HG03520 (cell line): ENCODE results near the gene BTBD10.
A peak's percentile ranks its signal among the peaks of the same experiment; 100 is the strongest.
"Not testable (repeated sequence)": the region's sequence is repeated elsewhere in the genome, so short reads cannot be mapped to it uniquely, and the experiment has no call there.

Experiments
- ATAC-seq: cut with Tn5 transposase; IDR thresholded peaks from one replicate; pipeline ENCODE4 v1.9.1; 2021; ENCODE audit warnings: mild to moderate bottlenecking, moderate library complexity; ENCODE audit not compliant: unreplicated experiment

The BTBD10 gene

DNA sequence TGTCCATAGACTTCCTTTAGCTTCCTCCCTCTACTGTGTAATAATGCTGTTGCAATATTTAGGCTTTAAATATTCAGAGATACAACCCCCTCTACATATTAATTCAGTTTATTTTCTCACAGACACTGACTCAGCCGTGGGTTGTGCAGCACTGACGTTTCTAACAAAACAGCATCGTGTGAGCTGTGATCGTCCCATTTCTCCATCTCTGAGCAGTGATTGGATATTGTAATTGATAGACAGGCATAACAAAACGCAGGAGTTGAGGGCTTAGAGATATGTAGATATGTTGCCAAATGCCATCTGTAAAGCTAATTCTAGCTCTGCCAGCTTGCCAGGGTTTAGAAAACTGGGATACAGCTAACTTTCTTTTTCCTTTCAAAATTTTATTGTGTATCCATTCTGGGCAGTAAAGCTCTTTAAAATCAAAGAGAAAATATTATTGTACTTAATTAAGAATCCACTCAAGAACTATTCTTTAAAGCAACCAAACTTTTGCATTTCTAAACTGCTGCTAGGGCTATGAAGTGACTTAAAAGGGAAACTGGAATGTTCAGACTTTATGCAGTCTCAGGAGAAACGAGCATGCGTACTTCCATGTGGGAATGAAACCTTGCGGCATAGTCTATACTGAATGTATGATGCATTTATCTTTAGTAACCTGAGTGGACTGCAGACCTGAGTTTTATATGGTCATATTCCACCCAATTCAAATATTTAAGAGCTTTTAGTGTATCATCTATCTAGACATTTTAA, 22.7 kb downstream of the BTBD10 start:
- no peak for ATAC-seq

DNA sequence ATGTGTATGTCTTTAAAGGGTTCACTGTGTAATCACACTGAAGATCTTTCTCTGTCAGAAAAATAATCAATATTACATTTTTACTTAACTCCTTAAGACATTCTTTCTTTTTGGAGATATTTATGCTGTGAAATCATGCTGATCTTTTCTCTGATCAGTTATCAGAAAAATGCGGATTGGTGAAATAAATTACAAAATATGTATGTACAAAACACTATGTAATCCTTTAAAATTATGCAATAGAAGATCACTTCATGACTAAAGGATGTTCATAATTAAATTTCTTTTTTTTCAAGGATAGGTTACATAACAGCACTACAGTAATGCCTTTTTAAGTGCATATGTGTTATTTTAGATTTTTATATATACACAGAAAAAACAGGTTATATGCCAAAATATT, 24.7 kb downstream of the BTBD10 start:
- no peak for ATAC-seq

DNA sequence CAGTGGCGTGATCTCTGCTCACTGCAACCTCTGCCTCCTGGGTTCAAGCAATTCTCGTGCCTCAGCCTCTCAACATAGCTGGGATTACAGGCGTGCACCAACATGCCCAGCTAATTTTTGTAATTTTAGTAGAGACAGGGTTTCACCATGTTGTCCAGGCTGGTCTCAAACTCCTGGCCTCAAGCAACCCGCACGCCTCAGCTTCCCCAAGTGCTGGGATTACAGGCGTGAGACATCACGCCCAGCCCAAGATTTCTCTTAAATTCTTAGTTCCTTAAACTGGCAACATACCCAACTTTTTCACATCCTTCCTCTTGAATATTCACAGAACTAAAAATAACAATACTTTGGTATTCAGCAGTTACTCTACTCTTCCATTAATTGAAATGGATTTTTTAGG, 26.2 kb downstream of the BTBD10 start:
- not testable (repeated sequence) for ATAC-seq

DNA sequence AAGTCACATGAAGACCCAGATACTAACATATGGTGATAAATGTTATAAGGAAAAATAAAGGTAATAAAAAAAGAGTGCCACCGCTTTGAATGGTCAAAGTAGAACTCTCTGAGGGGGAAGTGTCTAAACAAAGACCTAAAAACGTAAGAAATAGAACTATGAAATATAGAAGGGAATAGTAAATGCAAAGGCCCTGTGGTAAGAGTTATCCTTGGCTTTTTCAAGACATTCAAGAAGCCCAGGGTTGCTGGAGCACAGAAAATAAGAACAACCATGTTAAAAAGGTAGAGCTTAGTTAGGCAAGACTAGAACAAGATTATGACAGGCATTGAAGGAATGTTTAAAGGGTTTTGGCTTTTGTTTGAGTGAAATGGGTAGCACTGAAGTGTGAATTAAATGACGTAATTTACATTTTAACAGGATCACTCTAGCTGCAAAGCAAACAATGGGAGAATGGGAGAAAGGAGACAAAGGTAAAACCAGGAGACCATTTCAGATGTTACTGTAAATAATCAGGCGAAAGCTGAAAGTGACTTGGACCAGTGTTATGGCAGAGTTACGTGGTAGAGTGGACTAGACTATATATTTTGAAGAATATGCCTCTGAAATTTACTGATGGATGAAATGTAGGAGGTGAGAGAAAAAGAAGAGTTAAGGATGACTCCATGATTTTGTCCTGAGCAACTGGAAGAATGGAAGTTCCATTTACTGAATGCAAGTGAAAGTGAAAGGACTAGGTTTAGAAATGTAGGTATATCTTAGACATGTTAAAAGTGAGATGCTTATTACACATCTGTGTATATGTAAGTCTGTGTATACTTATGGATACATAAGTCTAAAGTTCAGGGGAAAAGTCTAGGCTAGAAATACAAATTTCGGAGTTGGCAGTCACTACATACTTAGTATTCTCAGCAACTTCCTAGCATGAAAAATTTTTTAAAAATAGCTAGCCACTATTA, 28.5 kb downstream of the BTBD10 start:
- no peak for ATAC-seq

DNA sequence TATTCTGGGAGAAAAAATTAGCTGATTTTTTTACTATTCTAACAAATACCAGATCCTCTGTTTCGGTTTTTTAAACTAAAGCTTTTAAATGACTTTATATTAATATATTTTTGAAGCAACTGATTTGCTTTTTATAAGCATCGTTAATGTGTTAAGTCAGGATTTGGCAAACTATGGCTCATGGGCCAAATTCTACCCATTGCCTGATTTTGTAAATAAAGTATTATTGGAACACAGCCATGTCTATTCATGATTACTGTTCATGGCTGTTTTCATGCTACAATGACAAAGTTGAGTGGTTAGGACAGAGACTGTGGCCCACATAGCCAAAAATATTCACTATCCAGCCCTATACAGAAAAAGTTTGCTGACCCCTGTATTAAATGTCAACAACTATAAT, 29.6 kb downstream of the BTBD10 start:
- no peak for ATAC-seq

DNA sequence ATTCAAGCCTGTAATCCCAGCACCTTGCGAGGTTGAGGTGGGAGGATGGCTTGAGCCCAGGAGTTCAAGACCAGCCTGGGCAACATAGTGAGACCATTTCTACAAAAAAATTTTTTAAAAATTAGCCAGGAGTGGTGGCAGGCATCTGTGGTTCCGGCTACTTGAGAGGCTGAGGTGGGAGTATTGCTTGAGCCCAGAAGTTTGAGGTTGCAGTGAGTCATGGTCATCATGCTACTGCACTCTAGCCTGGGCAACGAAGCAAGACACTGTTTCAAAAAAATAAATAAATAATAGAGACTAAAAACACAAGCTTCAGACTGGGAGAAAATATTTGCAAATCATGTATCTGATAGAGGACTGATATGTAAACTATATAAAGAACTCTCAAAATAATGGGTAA, 33.2 kb downstream of the BTBD10 start:
- no peak for ATAC-seq

DNA sequence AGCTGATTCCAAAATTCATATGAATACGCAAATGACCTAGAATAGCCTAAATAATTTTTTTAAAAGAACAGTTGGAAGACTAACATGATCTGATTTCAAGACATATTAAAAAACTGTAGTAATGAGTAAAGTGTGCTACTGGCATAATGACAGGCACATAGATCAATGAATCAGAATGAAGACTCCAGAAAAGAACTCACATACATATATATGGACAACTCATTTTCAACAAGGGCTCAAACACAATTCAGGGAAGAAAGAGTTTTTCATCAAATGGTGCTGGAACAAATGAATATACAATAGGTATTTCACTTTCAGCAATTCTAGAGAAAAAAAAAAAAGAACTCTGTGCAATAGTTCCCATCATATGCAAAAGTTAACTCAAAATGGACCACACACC, 33.7 kb downstream of the BTBD10 start:
- ATAC-seq = no peak

DNA sequence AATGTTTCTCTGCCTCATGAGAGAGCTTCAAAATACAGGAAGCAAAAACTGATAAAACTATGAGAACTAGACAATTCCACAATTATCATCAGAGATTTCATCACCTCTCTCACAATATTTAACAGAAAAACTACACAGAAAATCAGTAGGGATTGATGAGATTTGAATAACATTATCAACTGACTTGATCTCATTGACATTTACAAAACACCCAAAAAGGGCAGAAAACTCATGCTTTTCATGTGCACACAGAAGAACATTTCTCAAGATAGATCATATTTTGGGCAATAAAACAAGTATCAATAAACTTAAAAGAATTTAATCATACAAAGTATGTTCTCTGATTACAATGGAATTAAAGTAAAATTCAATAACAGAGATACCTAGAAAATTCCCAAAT, 35.6 kb downstream of the BTBD10 start:
- no peak for ATAC-seq

DNA sequence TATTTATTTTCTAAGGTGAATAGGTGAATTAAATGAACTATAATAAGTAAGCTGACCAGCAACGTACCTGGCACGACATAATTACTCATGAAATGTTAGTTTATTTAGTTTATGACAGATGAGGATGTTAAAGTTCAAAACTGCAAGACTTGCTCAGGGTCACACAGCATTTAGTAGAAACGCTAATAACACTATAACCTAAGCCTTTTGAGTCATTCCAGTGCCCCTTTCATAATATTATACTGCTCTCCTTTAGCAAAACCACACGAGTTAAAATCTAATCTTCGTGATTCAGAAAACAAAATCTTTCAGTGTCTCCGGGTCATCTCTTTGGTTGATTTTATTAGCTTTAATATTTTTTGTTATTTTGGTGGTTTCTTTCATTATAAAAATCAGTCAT, 39.6 kb downstream of the BTBD10 start:
- ATAC-seq = no peak

DNA sequence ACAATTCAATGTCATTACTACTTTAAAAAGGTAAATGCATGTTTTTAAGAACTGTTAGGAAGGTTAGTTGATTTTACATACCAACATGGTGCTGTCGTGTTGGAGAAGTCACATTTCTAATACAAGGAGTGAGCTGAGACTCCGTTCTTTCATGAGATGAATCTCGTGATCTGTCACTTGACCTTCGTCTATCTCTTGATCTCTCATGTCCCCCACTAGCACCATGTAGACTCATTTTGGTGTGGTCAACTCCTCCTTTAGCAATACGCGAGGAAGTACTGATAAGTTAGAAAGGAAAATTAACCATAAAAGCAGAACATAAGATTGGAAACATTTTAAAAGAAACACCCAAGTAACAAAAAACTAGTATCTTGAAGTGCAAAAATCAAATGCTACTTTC, 41.5 kb downstream of the BTBD10 start:
- no peak for ATAC-seq

DNA sequence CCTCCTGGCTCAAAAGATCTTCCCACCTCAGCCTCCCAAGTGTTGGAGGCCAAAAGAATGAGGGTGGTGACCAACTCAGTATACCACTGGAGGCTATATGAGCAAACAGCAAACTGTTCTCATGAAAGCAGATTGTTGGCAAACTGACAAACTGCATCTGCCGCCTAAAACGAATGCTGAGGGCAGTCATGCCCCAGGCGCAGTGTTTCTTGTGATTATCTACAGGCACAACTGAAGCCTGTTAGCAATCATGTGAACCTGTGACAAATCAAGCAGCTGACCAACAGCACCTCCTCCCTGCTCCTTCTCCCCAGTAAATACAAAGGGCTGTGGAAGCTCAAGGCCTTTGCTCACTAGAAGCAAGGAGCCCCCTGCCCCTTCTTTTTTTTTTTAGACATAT, 47.8 kb downstream of the BTBD10 start:
- no peak for ATAC-seq

DNA sequence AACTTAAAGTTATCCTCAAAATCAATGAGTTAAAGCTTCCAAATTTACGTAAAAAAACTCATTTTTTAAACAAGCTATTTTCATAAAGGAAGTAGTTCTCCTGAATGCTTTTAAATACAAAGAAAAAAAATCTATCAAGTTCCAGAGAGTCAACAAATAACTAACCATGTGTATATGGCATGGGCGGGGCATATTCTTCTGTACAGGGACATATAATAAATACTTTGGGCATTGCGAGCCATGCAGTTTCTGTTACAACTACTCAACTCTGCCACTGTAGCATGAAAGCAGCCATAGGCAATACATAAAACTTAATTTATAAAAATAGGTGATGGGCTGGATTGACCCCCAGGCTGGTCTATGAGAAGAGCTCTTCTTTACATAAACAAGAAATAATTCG, 57.8 kb downstream of the BTBD10 start:
- ATAC-seq = no peak

DNA sequence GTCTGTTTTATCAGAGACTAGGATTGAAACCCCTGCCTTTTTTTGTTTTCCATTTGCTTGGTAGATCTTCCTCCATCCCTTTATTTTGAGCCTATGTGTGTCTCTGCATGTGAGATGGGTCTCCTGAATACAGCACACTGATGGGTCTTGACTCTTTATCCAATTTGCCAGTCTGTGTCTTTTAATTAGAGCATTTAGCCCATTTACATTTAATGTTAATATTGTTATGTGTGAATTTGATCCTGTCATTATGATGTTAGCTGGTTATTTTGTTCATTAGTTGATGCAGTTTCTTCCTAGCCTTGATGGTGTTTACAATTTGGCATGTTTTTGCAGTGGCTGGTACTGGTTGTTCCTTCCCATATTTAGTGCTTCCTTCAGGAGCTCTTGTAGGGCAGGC, 64.7 kb downstream of the BTBD10 start:
- ATAC-seq = not testable (repeated sequence)

DNA sequence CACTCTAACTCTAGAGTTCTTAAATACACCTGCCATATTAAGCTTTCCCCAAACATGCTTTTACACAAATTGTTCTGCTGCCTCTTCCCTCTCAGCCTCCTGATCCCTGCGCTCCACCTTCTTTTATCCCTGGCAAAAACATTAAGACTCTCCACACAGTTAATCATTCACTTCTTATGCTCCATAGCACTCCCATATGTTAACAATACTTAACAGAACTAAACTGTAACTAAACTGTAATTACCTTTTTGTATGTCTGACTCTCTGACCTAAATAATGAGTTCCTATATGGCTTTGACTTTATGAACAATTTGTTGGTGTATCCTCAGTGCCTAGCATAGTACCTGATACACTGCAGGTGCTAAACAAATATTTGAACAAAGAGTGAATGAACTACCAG, 71.8 kb downstream of the BTBD10 start:
- no peak for ATAC-seq

DNA sequence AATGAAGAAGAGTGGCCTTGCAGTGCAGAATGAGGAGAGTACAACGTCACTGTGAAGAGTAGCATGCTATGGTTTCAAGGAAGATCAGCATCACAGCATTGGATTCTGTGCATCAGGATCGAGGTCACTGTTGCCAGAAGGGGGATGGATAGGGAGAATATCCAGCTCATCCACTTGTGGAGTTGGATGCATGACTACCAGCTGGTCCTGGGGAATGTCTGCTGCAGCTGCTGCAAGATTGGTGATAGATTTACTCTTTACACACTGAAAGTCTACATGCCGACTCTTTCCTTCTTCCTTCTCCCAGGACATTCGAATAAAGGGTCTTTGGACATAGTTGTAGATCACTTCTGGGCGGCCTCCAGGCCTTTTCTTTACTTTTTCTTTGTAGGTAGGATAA, 74.3 kb downstream of the BTBD10 start:
- ATAC-seq = no peak

DNA sequence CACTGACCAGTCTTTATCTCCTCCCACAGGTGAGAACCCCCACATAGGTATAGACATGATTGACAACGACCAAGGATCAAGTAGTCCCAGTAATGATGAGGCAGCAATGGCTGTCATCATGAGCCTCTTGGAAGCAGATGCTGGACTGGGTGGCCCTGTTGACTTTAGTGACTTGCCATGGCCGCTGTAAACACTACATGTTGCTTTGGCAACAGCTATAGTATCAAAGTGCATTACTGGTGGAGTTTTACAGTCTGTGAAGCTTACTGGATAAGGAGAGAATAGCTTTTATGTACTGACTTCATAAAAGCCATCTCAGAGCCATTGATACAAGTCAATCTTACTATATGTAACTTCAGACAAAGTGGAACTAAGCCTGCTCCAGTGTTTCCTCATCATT, 76.5 kb downstream of the BTBD10 start:
- ATAC-seq = no peak

DNA sequence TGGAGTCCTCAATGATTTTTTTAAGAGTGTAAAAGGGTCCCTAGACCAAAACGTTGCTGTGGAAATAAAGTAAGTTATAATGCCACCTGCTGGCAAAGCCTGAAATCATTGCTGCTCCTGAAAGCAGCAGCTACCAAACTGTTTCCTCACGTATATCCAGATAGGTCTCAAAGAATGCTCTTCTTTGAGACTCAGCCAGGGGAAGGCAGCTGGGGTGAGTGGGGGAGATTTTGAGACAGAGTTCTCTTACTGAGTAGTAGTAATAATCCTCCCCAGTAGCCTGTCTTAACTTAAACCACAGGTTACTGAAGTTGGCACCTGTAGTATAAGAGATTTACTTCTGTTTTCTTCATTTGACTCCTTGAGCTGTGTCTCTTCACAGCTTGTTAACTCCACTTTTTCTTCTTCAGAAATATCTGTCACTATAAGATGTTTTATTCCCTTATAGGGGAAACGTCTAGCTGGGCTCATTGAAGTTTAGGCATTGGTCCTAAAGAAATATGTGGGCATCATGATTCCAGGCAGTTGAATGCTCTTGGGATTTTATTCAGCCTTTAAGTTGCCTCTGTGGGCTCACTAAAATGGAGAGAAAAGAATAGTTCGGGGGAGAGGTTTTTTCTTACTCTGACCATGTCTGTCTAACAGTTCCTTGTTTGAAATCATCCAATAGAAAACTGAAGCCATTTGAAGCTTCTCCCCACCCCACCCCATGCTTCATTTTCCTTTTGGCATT, 77.9 kb downstream of the BTBD10 start:
- peak; percentile 44 for ATAC-seq

DNA sequence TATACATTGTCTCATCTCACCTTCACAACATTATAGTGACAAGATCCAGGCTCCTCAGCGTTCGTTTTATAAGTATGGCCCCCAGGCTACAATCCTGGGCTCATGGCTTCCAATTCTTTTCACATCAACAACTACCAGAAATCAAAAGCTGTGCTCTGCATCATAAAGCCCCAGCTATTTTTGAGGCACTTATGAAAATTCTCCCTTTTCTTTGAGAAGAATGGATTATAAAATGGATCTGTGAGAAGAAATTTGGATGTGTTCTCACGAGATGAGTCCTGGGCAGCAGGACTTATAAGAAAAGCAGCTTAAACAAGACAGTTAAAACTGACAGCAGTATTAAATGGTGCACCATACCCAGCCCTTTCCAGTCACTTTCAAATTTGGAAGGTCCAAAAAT, 80.3 kb downstream of the BTBD10 start:
- ATAC-seq = no peak

DNA sequence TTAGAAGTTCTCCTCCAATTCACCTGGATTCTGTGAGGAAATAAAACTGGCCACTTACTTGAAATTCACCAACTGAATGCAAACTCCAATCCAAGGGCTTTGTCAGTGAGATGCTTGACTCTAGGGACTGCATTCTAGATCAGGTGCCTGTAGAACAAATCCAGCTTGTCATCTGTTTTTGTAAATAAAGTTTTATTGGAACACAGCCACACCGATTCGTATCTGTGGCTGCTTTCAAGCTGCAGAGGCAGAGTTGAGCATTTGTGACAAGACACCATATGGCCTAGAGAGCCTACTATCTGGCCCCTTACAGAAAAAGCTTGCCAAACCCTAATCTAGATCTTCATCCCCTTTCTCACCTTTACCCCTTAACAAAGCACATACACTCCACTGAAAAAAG, 82.3 kb downstream of the BTBD10 start:
- ATAC-seq = no peak

DNA sequence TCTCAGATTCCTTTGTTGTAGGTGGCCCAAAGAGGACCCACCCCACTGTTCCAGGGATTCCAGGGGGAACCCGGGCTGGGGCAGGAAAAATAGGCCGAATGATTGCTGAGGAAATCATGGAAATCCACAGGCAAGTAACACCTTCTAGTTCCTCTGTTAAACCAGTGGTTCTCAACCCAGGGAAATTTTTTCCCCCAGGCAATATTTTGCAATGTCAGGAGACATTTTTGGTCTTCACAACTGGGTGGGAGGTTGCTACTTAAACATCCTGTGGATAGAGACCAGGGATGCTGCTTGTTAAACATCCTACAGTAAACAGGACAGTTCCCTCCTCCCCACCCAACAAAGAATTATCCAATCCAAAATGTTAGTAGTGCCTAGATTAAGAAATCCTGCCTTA, 84.7 kb downstream of the BTBD10 start:
- ATAC-seq = no peak

DNA sequence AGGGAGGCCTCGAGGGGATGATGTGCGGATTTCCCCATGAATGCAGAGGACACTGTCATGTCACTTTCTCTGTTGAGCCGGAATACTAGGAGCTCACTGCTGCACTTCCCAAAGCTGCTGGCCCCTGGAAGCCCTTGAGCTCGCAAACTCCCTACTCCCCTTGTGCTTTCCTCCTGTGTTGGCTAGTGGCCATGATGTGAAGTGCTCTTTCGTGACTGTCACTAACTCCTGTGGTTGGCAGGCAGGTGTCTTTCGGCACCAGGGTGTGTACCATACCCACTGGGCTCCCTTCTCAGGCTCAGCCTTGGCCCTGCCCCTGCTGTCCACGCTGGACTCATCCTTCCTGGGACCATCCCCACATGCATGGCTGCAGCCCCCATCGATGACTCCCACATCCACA, 86.2 kb downstream of the BTBD10 start:
- no peak for ATAC-seq

DNA sequence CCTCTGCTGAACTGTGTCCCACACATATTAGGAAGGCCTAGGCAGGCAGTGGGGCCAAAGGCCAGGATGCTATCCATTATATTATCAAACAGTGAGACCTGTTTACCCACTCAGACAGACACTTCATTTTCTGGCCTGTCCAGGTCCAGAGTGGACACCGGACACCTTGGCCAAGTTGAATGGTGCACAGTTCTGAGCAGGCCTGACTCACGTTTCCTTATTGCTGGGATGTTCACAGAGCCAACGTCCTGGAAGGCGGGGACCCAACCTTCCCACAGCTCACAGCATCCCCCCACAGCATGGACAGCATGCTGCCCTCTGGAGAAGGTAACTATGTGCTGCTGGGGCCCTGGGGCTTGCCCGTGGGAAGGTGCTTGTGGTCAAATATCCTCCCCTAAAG, 86.6 kb downstream of the BTBD10 start:
- no peak for ATAC-seq
